Stomach (tissue), 9 donors: Measurements from ENCODE around the gene ATP8A1. TPM values are rescaled to one million over a fixed set of nuclear protein-coding genes. Genes with fewer than 3 reads are reported as not detected.

Experiments
- DNase-seq, 2 donors: peaks; one replicate each; pipeline versions ENCODE4 v3.0.0 to v3.0.0-alpha.2; 2013 to 2019
- H3K27ac ChIP-seq, 5 donors: fragments of 200-600 bp in 4 of 5; sonication (generic) in 4 of 5; one replicate each; pipeline ENCODE4 v1.5.1; 2013 to 2019; ENCODE audit warnings: mild to moderate bottlenecking in 1 of 5, moderate library complexity in 1 of 5
- H3K27me3 ChIP-seq, 3 donors: fragments of 200-600 bp; sonication (generic); one replicate each; pipeline ENCODE4 v1.5.1; 2017 to 2019; ENCODE audit warnings: mixed run types in 1 of 3
- H3K36me3 ChIP-seq, 4 donors: fragments of 200-600 bp; sonication (generic); 1 replicate in 3 of 4; 2 replicates in 1 of 4; pipeline ENCODE4 v1.5.1; 2016 to 2019
- H3K4me1 ChIP-seq, 4 donors: fragments of 200-600 bp; sonication (generic); one replicate each; pipeline ENCODE4 v1.5.1; 2016 to 2019
- H3K4me3 ChIP-seq, 4 donors: fragments of 200-600 bp; sonication (generic) in 3 of 4; one replicate each; pipeline ENCODE4 v1.5.1; 2016 to 2019; ENCODE audit warnings: mild to moderate bottlenecking in 1 of 4
- H3K9me3 ChIP-seq, 4 donors: fragments of 200-600 bp; sonication (generic); one replicate each; pipeline ENCODE4 v1.5.1; 2016 to 2019
- EP300 ChIP-seq: sonication (generic); formaldehyde crosslinking; IDR thresholded peaks from one replicate; pipeline ENCODE4 v1.6.1; 2017; ENCODE audit warnings: antibody characterized with exemption
- POLR2A ChIP-seq, 4 donors: fragments of 450-650 bp; IDR thresholded peaks; one replicate each; pipeline ENCODE4 v1.6.1; 2016; ENCODE audit warnings: antibody characterized with exemption in 4 of 4, control low read depth in 2 of 4, mild to moderate bottlenecking in 1 of 4, moderate library complexity in 1 of 4
- POLR2AphosphoS5 ChIP-seq, 3 donors: sonication (generic); formaldehyde crosslinking; IDR thresholded peaks; one replicate each; pipeline ENCODE4 v1.6.1; 2016; ENCODE audit warnings: antibody characterized with exemption in 3 of 3
- WGBS, 5 donors: extraction: QIAGEN DNeasy Blood & Tissue Kit in 3 of 5; methylation state at CpG; one replicate each; pipeline versions ENCODE4 v1.1.5 to v1.1.7; 2013 to 2018; 5-methylcytosine and 5-hydroxymethylcytosine counted together
- intact Hi-C: fragments of 100-400 bp; cut with DNase I; formaldehyde crosslinking; loops from one replicate; pipeline ENCODE4 v1.15.1; 2023; ENCODE audit warnings: low total_unique reads
- polyA plus RNA-seq, 3 donors: library from polyadenylated mRNA; stranded (reverse); fragments of 200-250 nt; gene quantifications; one replicate each; pipeline ENCODE4 v1.2.3, GENCODE V29; 2013
- total RNA-seq, 5 donors: library from RNA; depleted of rRNA; stranded (reverse); fragments of >200 nt; gene quantifications; one replicate each; pipeline versions ENCODE4 v1.1.0 to v1.2.3, GENCODE V29; 2014 to 2016
- TF ChIP-seq, protein P1 (sequence below), 7 experiments: fragments of 450-650 bp in 4 of 7; fragments of 200-600 bp in 3 of 7; sonication (generic) in 3 of 7; IDR thresholded peaks; one replicate each; pipeline ENCODE4 v1.5.1; 2016 to 2019; ENCODE audit warnings: antibody characterized with exemption in 7 of 7, control low read depth in 2 of 7, mild to moderate bottlenecking in 1 of 7
- donor health status: healthy with polysubstance abuse.
- donor health status: Bipolar disorder and iron deficiency.
- donor health status: healthy.

Gene ATP8A1
- total and polyA plus RNA-seq, 8 donors = 2.6 to 104 (median 33.2) TPM

DNA sequence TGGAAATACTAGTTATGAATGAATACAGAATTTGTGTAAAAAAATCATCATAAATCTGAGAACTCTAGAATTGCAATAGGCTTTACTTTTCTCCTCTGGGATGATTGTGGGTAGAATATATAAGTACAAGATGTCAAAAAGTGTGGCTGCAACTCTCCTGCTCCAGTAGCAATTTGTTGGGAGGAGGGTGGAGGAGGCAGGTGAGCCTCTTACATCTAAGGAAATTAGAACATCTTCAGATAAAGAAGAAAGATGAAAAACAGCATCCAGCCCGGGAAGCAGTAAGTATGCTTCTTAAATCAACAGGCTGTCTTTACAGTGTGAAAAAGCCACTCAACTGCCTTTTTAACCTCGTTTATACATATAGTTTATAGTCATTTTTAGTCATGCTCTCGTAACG is 83.7 kb downstream of the ATP8A1 start:
- peaks cover 0 to 5% (median 0%) of the 10 kb centered on the region in 4 donors for H3K36me3 ChIP-seq
- no peak overlapping the region for H3K4me3 ChIP-seq
- 73 to 87% (median 81%) methylated on average over 4 of the region's 4 CpGs for WGBS, 5 donors
- TF ChIP-seq EP300 (no peak), POLR2A (IDR thresholded peaks at IDR 0.05) (no peak), POLR2AphosphoS5 (IDR thresholded peaks at IDR 0.05) (no peak)
- TF ChIP-seq, protein P1, sequence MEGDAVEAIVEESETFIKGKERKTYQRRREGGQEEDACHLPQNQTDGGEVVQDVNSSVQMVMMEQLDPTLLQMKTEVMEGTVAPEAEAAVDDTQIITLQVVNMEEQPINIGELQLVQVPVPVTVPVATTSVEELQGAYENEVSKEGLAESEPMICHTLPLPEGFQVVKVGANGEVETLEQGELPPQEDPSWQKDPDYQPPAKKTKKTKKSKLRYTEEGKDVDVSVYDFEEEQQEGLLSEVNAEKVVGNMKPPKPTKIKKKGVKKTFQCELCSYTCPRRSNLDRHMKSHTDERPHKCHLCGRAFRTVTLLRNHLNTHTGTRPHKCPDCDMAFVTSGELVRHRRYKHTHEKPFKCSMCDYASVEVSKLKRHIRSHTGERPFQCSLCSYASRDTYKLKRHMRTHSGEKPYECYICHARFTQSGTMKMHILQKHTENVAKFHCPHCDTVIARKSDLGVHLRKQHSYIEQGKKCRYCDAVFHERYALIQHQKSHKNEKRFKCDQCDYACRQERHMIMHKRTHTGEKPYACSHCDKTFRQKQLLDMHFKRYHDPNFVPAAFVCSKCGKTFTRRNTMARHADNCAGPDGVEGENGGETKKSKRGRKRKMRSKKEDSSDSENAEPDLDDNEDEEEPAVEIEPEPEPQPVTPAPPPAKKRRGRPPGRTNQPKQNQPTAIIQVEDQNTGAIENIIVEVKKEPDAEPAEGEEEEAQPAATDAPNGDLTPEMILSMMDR (IDR thresholded peaks at IDR 0.05) = no peak
- H3K4me1 ChIP-seq = peaks cover 0 to 22% (median 16%) of the 10 kb centered on the region in 4 donors
- DNase-seq = no peak
- intact Hi-C loops = no loop called here
- no peaks in the 10 kb centered on the region for H3K9me3 ChIP-seq
- H3K27ac ChIP-seq = no peak overlapping the region
- no peaks in the 10 kb centered on the region for H3K27me3 ChIP-seq

DNA sequence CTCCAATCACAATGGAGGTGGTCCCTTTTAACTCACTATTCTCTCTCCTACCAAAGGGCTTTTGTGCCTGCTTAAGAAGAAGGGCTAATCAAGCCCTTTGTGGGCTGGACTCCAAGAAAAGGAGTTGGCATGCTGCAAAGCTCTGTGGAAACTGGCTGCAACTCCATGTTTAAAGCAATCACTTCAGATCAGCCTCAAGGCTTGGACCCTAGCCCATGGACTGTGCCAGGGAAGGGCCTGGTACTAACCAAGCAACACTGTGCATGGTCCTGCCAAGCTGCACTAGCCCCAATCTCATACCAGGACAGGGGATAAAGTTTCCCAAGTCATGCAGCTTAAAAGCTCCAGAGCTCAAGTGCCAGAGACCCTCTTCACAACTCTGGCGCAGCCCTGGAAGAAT is 86.7 kb downstream of the ATP8A1 start:
- DNase-seq = peak; percentile 38 to 94
- Histone ChIP-seq H3K27me3 (no peaks in the 10 kb centered on the region), H3K9me3 (no peaks in the 10 kb centered on the region), H3K4me1 (peaks cover 0 to 22% (median 16%) of the 10 kb centered on the region in 4 donors), H3K27ac (peak overlapping the region in 3 of 5 donors; percentile 8 to 63 (median 24)), H3K4me3 (no peak overlapping the region), H3K36me3 (no peaks in the 10 kb centered on the region)
- TF ChIP-seq POLR2AphosphoS5 (IDR thresholded peaks at IDR 0.05) = peak in 2 of 3 donors; percentile 37 to 41
- TF ChIP-seq, protein P1 (IDR thresholded peaks at IDR 0.05) = no peak
- intact Hi-C loops = no loop called here
- WGBS, 5 donors = 41 to 100% (median 53%) methylated on average over 1 of the region's 1 CpG; no CpG with 5 or more reads in 1 of the 5 donors

DNA sequence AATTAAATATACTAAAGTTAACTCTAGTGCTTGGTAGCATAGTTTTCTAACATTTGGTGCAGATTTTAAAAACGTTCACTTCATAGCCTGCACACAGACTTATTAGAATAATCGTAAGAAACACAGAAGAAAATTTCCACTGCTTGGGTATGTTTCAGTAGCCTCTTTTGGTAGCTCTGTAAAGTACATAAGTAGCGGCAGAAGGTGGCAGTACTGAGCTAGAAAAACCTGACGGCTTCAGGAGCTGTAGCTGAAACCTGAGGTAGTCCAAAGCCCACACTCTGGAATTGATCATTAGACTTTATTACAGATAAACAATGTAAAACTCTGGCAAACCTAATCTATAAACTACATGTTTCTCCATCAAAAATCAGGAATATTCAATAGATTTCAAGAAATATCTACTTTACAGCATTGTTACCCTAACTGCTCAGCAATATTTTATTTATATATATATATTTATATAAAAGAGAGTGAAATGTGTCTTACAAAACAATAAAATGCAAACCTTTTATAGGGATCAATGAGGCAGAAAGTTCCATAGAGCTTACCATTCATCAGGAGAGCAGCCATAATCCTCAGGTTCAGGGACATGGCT is 88.2 kb downstream of the ATP8A1 start:
- H3K27me3 ChIP-seq = no peaks in the 10 kb centered on the region
- DNase-seq = peak; percentile 69 to 91
- intact Hi-C loops = no loop called here
- WGBS, 5 donors = 1 to 5% (median 1%) methylated on average over 4 of the region's 4 CpGs
- peaks cover 0 to 5% (median 0%) of the 10 kb centered on the region in 4 donors for H3K36me3 ChIP-seq
- no peaks in the 10 kb centered on the region for H3K9me3 ChIP-seq
- H3K4me3 ChIP-seq = no peak overlapping the region
- no peak overlapping the region for H3K27ac ChIP-seq
- H3K4me1 ChIP-seq = peaks cover 0 to 22% (median 16%) of the 10 kb centered on the region in 4 donors
- TF ChIP-seq POLR2A (IDR thresholded peaks at IDR 0.05) (no peak), EP300 (no peak), POLR2AphosphoS5 (IDR thresholded peaks at IDR 0.05) (peak in 1 of 3 donors; percentile 6)
- TF ChIP-seq, protein P1 (IDR thresholded peaks at IDR 0.05) = peak in 5 of 7 experiments; percentile 41 to 76 (median 64)

DNA sequence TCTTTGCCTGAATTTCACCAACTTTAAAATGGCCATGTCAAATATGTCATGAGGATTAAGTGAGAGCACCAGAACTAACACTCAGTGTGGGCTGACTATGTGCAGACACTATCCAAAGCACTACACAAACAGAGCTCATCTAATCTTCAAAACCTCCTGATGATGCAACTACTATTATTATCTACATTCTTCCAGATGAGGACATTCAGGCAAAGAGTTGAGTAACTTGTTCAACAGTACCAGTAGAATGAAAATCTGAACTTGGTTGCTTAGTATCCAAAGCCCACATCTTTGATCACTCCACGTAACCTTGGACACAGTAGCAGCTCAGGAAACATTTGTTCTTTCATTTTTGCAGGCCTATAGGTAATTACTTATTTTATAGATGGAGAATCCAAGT is 90.1 kb downstream of the ATP8A1 start:
- H3K27me3 ChIP-seq = no peaks in the 10 kb centered on the region
- DNase-seq = no peak
- intact Hi-C loops = no loop called here
- WGBS, 5 donors = 91 to 100% (median 97%) methylated on average over 1 of the region's 1 CpG
- TF ChIP-seq EP300 = no peak
- TF ChIP-seq, protein P1 (IDR thresholded peaks at IDR 0.05) = no peak
- no peak for TF ChIP-seq POLR2AphosphoS5 (IDR thresholded peaks at IDR 0.05)
- TF ChIP-seq POLR2A (IDR thresholded peaks at IDR 0.05) = no peak
- H3K4me1 ChIP-seq = peaks cover 0 to 22% (median 16%) of the 10 kb centered on the region in 4 donors
- H3K9me3 ChIP-seq = no peaks in the 10 kb centered on the region
- H3K4me3 ChIP-seq = no peak overlapping the region
- peaks cover 0 to 21% (median 12%) of the 10 kb centered on the region in 4 donors for H3K36me3 ChIP-seq
- no peak overlapping the region for H3K27ac ChIP-seq
